Measurements from ENCODE around the gene HHAT. TPM values are rescaled to one million over a fixed set of nuclear protein-coding genes. Genes with fewer than 3 reads are reported as not detected.
"Not testable (repeated sequence)": the region's sequence is repeated elsewhere in the genome, so short reads cannot be mapped to it uniquely, and the experiment has no call there.

Gene HHAT
- total and polyA plus RNA-seq, 8 donors: under 0.01 to 5.8 (median 1.6) TPM

GRCh38 chr1:210397681-210398080 is 69.0 kb downstream of the HHAT start:
- no peaks in the 10 kb centered on the region for H3K27me3 ChIP-seq
- H3K36me3 ChIP-seq: no peaks in the 10 kb centered on the region
- DNase-seq: no peak
- intact Hi-C loops (cut with DNase I; ENCODE audit: low total_unique reads): no loop called here
- no peak overlapping the region for H3K4me3 ChIP-seq
- no peak overlapping the region for H3K27ac ChIP-seq
- 95 to 99% (median 98%) methylated on average over 5 of the region's 5 CpGs for whole genome bisulfite sequencing, 5 donors
- no peaks in the 10 kb centered on the region for H3K9me3 ChIP-seq
- H3K4me1 ChIP-seq: no peaks in the 10 kb centered on the region
- TF ChIP-seq EP300 (IDR thresholded peaks at IDR 0.05) (no peak), POLR2A (IDR thresholded peaks at IDR 0.05) (no peak), CTCF (IDR thresholded peaks at IDR 0.05) (no peak), POLR2AphosphoS5 (IDR thresholded peaks at IDR 0.05) (no peak)

GRCh38 chr1:210398466-210398865 is 69.8 kb downstream of the HHAT start:
- H3K4me3 ChIP-seq: no peak overlapping the region
- H3K36me3 ChIP-seq: no peaks in the 10 kb centered on the region
- no peak overlapping the region for H3K27ac ChIP-seq
- intact Hi-C loops (cut with DNase I; ENCODE audit: low total_unique reads): no loop called here
- no peaks in the 10 kb centered on the region for H3K27me3 ChIP-seq
- no peaks in the 10 kb centered on the region for H3K4me1 ChIP-seq
- DNase-seq: no peak
- H3K9me3 ChIP-seq: no peaks in the 10 kb centered on the region
- WGBS, 5 donors: 62 to 82% (median 67%) methylated on average over 1 of the region's 1 CpG
- TF ChIP-seq EP300 (IDR thresholded peaks at IDR 0.05): no peak

DNA sequence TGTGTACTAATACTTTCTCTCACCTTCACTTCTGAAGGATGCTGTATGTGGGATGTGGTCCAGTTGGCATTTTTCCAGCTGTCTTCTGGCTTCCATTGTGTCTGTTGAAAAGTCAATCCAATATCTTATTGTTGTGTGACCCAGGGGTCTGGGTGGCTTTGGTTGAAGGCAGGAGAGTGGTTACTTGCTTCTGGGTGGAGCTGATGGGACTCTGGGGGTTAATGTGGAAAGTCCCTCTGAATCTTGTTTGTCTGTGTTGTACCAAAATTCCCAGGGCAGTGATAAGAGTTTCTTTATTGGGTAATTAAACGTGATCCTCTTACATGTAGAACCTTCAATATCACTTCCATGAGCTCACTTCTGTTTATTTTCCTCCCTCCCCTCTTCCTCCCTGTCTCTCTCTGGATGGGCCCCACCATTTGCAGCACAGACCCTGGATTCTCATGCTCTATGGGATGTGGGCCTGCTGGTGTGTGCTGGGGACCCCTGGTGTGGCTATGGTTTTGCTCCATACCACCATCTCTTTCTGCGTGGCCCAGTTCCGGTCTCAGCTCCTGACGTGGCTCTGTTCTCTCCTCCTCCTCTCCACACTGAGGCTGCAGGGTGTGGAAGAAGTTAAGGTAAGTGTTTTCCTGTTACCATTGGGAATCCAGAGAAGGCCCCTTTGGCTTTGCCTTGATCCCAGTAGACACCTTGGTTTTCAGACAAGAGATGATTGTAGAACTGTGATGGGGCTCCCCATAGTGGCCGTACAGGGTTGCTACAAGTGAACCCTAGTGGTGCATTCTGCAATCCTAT is 71.5 kb downstream of the HHAT start:
- Histone ChIP-seq H3K27ac (no peak overlapping the region), H3K36me3 (no peaks in the 10 kb centered on the region), H3K4me1 (no peaks in the 10 kb centered on the region), H3K27me3 (no peaks in the 10 kb centered on the region), H3K9me3 (no peaks in the 10 kb centered on the region), H3K4me3 (no peak overlapping the region)
- WGBS, 5 donors: 57 to 69% (median 62%) methylated on average over 5 of the region's 5 CpGs
- no peak for TF ChIP-seq POLR2A (IDR thresholded peaks at IDR 0.05)
- TF ChIP-seq CTCF (IDR thresholded peaks at IDR 0.05): peak in 5 of 7 experiments; percentile 40 to 75 (median 67)
- peak; percentile 58 to 74 for DNase-seq
- intact Hi-C loops (cut with DNase I; ENCODE audit: low total_unique reads): loop anchor here (10.0 kb wide), 1 partner anchor 735 kb away; the partner anchor contains the start of gene KCNH1

GRCh38 chr1:210402560-210402959 is 73.9 kb downstream of the HHAT start:
- TF ChIP-seq CTCF (IDR thresholded peaks at IDR 0.05): no peak
- TF ChIP-seq EP300 (IDR thresholded peaks at IDR 0.05): no peak
- no peak for TF ChIP-seq POLR2AphosphoS5 (IDR thresholded peaks at IDR 0.05)
- no peak for TF ChIP-seq POLR2A (IDR thresholded peaks at IDR 0.05)
- no peak for DNase-seq
- Histone ChIP-seq H3K9me3 (no peaks in the 10 kb centered on the region), H3K27ac (no peak overlapping the region), H3K4me1 (no peaks in the 10 kb centered on the region), H3K4me3 (no peak overlapping the region), H3K36me3 (no peaks in the 10 kb centered on the region), H3K27me3 (no peaks in the 10 kb centered on the region)
- WGBS, 5 donors: 94 to 100% (median 95%) methylated on average over 1 of the region's 1 CpG
- intact Hi-C loops (cut with DNase I; ENCODE audit: low total_unique reads): loop anchor here (10.0 kb wide), 1 partner anchor 732 kb away; the partner anchor contains the start of gene KCNH1

DNA sequence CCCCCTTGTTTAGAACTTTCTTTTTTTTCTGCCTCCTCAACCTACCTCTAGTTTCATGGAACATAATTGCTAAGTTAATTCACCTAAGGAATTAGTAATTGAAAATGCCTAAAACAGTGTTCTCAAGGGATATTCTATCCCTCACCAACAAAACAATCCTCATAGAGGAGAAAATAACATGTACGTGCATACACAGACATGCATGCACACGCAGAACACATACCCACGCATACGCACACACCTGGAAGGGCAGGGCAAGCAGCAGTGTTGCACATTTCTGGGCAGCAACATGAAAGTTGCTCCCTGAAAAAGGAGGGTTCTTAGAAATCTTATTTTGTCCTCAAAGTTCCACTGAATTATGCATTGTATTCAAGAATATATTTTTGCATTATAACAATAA is 76.6 kb downstream of the HHAT start:
- Histone ChIP-seq H3K4me1 (no peaks in the 10 kb centered on the region), H3K27ac (no peak overlapping the region), H3K4me3 (no peak overlapping the region), H3K27me3 (no peaks in the 10 kb centered on the region), H3K9me3 (no peaks in the 10 kb centered on the region), H3K36me3 (no peaks in the 10 kb centered on the region)
- TF ChIP-seq POLR2AphosphoS5 (IDR thresholded peaks at IDR 0.05): no peak
- TF ChIP-seq POLR2A (IDR thresholded peaks at IDR 0.05): no peak
- TF ChIP-seq EP300 (IDR thresholded peaks at IDR 0.05): no peak
- TF ChIP-seq CTCF (IDR thresholded peaks at IDR 0.05): no peak
- 90 to 98% (median 91%) methylated on average over 4 of the region's 4 CpGs for WGBS, 5 donors
- no peak for DNase-seq
- intact Hi-C loops (cut with DNase I; ENCODE audit: low total_unique reads): loop anchor here (10.0 kb wide), 1 partner anchor 729 kb away; the partner anchor contains the start of gene KCNH1

DNA sequence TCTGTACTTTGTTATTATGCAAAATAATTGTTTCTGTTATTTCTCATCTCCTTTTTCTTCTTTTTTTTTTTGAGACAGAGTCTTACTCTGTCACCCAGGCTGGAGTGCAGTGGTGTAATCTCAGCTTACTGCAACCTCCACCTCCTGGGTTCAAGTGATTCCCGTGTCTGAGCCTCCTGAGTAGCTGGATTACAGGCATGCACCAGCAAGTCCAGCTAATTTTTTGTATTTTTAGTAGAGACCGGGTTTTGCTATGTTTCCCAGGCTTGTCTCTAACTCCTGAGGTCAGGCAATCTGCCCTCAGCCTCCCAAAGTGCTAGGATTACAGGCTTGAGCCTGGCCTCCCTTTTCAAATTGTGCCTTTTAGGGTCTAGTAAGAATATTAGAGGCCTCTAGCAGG is 77.6 kb downstream of the HHAT start:
- WGBS, 5 donors: 75 to 84% (median 77%) methylated on average over 2 of the region's 2 CpGs
- intact Hi-C loops (cut with DNase I; ENCODE audit: low total_unique reads): loop anchor here (10.0 kb wide), 1 partner anchor 728 kb away; the partner anchor contains the start of gene KCNH1
- DNase-seq: not testable (repeated sequence)

More for the DNA sequence above, 77.6 kb downstream of the HHAT start:
- not testable (repeated sequence) for H3K4me3 ChIP-seq, H3K9me3 ChIP-seq, H3K4me1 ChIP-seq, H3K36me3 ChIP-seq, H3K27ac ChIP-seq, H3K27me3 ChIP-seq

Data from stomach (tissue), 9 donors.